ENCODE data around the gene RAB7A.

GRCh38 chr3:128709038-128709437 lies 16.9 kb upstream of the RAB7A start:
- TF ChIP-seq ZBTB33 (IDR thresholded peaks at IDR 0.05; ENCODE audit: extremely low read depth, insufficient replicate concordance, low read length) (no peak), POLR2AphosphoS5 (IDR thresholded peaks at IDR 0.05; ENCODE audit: low read depth, low read length) (no peak), ZNF274 (IDR thresholded peaks at IDR 0.05; ENCODE audit: low read depth, low read length) (no peak), CTCF (IDR thresholded peaks at IDR 0.05 in 2 of 3, conservative IDR thresholded peaks at IDR 0.05 in 1 of 3; ENCODE audit: borderline replicate concordance in 1 of 3, insufficient read depth in 1 of 3, low read depth in 2 of 3, low read length in 2 of 3) (no peak), CEBPB (IDR thresholded peaks at IDR 0.05; ENCODE audit: low read depth) (no peak), TCF7L2 (IDR thresholded peaks at IDR 0.05; ENCODE audit: borderline replicate concordance, extremely low read depth, insufficient read depth, insufficient read length) (no peak), RAD21 (IDR thresholded peaks at IDR 0.05; ENCODE audit: low read depth) (no peak), EZH2 (IDR thresholded peaks at IDR 0.05) (no peak), EGR1 (IDR thresholded peaks at IDR 0.05; ENCODE audit: low read depth) (no peak)
- TF ChIP-seq, protein P1, sequence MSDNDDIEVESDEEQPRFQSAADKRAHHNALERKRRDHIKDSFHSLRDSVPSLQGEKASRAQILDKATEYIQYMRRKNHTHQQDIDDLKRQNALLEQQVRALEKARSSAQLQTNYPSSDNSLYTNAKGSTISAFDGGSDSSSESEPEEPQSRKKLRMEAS (IDR thresholded peaks at IDR 0.05) = no peak
- TF ChIP-seq, protein P2, sequence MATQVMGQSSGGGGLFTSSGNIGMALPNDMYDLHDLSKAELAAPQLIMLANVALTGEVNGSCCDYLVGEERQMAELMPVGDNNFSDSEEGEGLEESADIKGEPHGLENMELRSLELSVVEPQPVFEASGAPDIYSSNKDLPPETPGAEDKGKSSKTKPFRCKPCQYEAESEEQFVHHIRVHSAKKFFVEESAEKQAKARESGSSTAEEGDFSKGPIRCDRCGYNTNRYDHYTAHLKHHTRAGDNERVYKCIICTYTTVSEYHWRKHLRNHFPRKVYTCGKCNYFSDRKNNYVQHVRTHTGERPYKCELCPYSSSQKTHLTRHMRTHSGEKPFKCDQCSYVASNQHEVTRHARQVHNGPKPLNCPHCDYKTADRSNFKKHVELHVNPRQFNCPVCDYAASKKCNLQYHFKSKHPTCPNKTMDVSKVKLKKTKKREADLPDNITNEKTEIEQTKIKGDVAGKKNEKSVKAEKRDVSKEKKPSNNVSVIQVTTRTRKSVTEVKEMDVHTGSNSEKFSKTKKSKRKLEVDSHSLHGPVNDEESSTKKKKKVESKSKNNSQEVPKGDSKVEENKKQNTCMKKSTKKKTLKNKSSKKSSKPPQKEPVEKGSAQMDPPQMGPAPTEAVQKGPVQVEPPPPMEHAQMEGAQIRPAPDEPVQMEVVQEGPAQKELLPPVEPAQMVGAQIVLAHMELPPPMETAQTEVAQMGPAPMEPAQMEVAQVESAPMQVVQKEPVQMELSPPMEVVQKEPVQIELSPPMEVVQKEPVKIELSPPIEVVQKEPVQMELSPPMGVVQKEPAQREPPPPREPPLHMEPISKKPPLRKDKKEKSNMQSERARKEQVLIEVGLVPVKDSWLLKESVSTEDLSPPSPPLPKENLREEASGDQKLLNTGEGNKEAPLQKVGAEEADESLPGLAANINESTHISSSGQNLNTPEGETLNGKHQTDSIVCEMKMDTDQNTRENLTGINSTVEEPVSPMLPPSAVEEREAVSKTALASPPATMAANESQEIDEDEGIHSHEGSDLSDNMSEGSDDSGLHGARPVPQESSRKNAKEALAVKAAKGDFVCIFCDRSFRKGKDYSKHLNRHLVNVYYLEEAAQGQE (IDR thresholded peaks at IDR 0.05; ENCODE audit: low read depth) = no peak

Measured in HCT116 (cell line).